Fibroblast of skin of right biceps (primary cell): ENCODE data around the gene TKT.
"Not testable (repeated sequence)": the region's sequence is repeated elsewhere in the genome, so short reads cannot be mapped to it uniquely, and the experiment has no call there.

ENCODE experiments used
- DNase-seq: peaks from one replicate; pipeline ENCODE4 v3.0.0-alpha.2; 2013

TKT gene, protein sequence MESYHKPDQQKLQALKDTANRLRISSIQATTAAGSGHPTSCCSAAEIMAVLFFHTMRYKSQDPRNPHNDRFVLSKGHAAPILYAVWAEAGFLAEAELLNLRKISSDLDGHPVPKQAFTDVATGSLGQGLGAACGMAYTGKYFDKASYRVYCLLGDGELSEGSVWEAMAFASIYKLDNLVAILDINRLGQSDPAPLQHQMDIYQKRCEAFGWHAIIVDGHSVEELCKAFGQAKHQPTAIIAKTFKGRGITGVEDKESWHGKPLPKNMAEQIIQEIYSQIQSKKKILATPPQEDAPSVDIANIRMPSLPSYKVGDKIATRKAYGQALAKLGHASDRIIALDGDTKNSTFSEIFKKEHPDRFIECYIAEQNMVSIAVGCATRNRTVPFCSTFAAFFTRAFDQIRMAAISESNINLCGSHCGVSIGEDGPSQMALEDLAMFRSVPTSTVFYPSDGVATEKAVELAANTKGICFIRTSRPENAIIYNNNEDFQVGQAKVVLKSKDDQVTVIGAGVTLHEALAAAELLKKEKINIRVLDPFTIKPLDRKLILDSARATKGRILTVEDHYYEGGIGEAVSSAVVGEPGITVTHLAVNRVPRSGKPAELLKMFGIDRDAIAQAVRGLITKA

DNA sequence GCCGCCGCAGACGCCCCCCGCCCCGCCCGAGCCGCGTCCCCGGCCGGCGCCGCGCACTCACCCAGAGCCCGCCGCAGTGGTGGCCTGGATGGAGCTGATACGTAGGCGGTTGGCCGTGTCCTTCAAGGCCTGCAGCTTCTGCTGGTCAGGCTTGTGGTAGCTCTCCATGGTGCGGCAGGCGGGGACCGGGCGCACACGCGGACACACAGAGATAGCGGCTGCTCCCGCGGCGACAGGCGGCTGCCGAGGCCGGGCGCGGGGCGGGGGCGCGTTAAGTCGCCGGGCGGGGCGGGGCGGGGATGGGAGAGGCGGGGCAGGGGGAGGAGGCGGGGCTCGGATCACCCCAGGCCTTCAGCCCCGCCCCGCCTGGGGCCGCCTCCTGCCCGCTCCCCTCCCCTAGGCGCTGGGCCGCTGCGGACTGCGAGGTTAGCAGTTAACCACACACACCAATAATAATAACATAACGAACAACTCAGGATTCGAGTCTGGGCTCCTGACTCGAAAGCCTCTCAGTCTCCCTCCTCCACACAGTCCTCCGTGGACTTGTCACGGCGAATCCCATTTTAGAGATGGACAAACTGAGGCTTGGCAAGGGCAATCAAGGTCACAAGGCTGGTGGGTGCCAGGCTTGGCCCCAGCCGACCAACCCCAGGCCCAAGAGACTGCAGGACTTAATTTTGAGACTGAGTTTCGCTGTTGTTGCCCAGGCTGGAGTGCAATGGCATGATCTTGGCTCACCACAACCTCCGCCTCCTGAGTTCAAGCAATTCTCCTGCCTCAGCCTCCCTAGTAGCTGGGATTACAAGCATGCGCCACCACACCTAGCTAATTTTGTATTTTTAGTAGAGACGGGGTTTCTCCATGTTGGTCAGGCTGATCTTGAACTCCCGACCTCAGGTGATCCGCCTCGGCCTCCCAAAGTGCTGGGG is at the start of gene TKT:
Gene TKT (minus strand): TSS at position 248 of the 929 bp plus-strand sequence. CDS start 80 bp downstream, at position 168.
- DNase-seq, result peak; percentile 87

DNA sequence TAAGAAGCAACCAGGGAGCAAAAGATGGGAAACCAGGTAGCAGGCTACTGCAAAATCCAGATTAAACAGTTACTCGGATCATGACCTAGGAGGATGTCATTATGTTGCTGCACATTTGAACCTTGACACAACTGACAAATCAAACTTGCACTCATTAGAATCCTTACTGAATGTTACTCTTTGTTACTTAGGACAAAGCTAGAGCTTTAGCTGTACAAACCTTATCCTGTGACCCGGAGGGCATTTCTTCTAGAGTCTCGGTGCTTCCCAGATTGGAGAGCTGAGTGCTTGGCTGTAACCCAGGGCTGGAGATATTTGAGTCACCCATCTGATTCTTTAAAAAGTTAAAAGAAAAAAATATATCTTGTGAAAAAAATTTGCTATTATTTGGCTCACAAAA is 48.1 kb upstream of the TKT start:
- no peak for DNase-seq

DNA sequence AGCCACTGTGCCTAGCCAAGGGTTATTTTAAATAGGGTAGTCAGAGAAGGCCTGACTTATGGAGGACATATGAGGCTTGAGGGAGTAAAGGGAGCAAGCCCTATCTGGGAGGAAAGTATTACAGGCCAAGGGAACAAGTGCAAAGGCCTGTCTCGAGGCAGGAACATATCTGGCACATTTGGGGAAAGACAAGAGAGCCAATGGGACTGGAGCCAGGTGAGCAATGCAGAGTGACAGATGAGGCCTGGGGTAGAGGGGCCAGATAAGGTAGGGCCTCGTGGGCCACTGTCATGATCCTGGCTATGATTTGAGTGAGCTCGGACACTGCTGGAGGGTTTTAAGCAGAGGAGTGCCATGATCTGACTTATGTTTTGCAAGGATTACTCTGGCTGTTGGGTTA is 47.7 kb upstream of the TKT start:
- DNase-seq, result no peak

- DNase-seq, result no peak
These were observed 45.0 kb upstream of the TKT start for GRCh38 chr3:53300826-53301225.

DNA sequence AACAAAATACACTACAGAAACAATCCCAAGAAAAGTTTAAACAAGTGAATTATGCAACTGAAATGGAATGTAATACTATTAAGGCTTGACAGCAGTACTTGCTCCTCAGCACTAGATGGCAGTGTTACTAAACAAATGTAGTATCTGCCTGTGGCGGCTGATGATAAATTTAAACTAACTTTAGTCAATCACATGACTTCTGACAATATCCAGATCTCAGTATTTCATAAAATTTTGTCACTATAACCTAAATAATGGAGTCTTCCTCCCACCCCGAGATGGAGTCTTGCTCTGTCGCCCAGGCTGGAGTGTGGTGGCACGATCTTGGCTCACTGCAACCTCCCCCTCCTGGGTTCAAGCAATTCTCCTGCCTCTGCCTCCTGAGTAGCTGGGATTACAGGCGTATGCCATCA is 43.8 kb upstream of the TKT start:
- DNase-seq, result peak; percentile 54

DNA sequence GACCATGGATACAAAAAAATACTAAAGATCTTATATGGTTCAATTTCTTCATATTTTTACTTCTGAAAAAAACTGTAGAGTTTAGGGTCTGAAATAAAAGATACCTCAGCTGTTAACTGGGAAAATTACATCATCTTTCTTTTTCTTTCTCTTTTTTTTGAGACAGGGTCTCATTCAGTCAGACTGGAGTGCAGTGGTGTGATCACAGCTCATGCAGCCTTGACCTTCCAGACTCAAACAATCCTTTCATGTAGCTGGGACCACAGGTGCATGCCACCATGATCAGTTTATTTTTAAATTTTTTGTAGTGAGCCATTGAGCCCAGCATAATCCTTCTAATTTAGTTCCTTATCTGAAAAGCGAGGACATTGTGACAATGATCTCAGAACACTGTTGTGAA is 39.6 kb upstream of the TKT start:
- DNase-seq, result no peak

- DNase-seq, result no peak
These were observed 38.0 kb upstream of the TKT start for GRCh38 chr3:53293867-53294266.

DNA sequence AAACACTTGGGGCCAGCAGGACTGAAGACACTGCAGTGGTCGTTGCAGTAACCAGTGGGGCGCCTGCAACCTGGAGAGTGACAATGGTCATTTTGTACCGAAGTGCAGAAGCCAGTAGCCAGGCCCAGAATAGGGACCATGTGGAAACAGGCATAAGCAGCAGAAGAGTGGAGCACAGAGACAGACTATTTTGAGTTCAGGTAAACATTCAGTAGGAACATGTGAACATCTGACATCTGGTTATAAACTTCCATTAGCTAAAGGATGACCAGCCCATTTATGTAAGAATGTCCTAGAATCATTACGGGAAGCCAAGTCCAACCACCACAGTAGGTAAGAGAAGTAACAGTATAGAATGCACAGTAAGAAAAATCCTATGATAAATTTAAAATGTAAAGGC is 32.4 kb upstream of the TKT start:
- DNase-seq, result no peak

DNA sequence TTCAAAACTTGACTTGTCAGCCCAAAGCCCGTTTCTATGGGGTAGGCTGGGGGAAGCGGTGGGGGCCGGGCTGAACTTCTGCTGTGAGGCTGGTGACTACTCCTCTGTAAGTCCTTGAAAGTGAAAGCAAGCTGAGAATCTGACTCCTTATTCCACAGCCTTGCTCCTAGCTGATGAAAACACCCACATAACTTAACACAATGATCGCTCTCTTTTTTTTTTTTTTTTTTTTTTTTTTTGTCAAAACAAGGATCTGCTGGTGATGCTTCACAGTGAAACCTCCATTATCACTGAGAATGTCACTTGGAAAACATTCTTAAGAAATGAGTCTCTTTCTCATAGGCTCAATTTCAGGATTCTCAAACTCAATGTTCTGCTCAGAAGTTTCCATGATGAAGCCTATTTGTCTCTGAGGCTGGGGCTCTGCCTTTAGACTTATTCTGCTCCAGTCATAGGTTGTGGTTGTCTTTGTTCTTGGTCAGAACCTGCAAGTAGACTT is 31.4 kb upstream of the TKT start:
- DNase-seq, result peak; percentile 36

- no peak for DNase-seq
These were observed 30.9 kb upstream of the TKT start for GRCh38 chr3:53286727-53287126.

DNA sequence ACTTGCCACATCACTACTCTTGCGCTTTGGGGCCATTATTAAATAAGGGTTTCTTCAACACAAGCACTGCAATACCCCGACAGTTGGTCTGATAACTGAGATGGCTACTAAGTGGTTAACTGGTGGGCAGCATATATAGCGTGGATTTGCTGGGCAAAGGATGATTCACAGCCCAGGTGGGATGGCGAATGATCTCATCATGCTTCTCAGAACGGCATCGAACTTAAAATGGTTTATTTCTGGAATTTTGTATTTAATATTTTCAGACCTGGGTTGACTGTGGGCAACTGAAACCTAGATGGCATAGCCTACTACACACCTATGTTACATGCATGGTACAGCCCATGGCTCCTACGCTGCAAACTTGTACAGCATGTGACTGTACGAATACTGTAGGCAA is 26.8 kb upstream of the TKT start:
- DNase-seq, result no peak

DNA sequence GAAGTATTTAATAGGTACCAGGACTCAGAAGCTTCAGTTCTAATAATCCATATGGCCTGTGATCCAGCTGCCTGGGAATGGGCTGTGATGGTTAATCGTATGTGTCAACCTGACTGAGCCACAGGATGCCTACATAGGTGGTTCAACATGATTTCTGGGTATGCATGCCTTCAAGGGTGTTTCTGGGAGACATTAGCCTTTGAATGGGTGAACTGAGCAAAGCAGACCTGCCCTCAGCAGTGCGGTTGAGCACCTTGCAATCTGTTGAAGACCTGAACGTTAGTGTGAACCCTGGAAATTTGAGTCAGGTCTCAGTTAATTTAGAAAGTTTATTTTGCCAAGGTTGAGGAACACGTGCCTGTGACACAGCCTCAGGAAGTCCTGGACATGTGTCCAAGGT is 22.8 kb upstream of the TKT start:
- no peak for DNase-seq

- no peak for DNase-seq
These were observed 19.2 kb upstream of the TKT start for GRCh38 chr3:53274938-53275605.

- no peak for DNase-seq
These were observed 17.4 kb upstream of the TKT start for GRCh38 chr3:53273146-53273670.

DNA sequence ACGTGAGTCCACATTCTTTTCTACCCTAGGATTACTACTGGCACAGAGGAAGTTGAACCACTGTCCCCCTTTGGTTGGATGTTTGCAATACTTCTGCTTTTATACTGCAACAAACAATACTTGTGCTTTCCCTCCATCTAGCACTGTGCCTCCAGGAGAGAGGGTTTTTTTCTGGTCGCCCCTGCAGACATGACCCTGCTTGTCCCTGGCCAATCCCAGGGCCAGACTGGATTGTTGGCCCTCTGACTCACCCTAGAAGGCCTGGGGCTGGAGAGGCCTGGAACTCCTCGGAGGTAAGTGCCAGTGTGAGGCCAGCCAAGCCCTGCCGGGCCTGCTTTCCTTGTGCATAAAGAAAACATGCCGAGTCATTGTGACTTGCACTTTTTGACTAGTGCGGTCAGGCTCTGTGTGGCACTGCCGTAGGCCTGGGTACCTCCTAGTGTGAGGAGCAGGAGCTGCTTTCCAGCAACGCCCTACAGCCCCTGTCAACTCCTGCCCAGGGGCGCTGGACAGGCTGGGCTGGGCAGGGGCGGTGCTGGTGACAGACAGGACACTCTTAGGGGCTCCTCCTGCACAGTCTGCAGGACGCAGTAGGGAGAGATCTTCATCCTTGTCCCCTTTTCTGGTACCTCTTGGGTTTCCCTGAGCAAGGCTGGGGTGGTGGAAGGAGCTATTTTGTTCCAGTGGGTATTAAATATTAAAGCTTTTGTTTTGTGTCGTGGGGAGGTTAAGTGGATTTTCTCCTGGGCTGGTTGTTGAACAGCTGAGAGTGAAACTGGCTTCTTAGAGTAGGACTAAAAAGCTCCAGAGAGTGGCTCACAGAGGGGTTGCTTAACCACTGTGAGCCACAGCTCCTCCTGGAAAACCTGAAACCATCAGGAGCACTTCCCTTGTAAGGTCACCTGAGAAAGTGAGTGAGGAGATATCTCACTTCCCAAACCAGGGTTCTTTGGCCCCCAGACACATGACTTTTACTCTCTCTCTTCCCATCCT is 14.4 kb upstream of the TKT start:
- peak; percentile 94 for DNase-seq

GRCh38 chr3:53269193-53269592 is 13.4 kb upstream of the TKT start:
- DNase-seq, result not testable (repeated sequence)

- no peak for DNase-seq
These were observed 11.9 kb upstream of the TKT start for GRCh38 chr3:53267766-53268165.

DNA sequence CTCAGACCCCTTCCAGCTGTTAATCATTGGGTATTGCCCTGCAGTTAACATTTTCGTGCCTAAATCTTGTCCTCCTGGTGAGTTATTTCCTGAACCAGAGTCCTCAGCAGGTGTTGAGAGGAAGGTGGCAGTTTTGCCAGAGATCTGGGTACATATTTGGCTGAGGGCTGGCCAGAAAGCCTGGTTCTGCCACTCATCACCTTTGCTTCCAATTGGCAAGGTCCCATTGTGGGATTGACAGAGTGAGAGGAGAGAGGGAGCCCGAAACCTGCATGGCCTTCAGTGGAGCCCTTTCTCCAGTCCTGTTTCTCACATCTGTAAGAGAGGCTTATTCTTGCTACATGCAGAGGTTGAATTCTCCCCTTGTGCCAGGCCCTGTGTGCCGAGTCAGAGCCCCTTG is 8.9 kb upstream of the TKT start:
- DNase-seq, result no peak

GRCh38 chr3:53263907-53264306 is 8.1 kb upstream of the TKT start:
- DNase-seq, result no peak

DNA sequence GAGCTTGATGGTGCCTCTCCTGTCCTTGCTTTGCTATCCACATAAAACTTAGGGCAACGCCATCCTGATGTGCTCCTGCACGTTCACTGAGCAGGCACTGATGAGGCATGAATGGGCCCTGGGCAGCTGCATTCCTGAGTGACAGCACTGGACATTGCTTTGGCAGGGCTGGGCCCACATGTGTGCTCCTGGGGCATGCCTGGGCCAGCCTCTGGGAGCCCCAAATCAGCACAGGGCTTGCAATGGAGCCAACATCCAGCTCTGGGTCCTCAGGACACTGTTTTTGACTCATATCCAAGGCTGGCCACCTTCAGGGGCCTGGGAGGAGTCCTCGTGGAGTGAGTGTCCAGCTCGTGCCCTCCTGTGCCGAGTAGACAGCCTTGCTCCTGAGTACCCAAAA is 5.9 kb upstream of the TKT start:
- no peak for DNase-seq

DNA sequence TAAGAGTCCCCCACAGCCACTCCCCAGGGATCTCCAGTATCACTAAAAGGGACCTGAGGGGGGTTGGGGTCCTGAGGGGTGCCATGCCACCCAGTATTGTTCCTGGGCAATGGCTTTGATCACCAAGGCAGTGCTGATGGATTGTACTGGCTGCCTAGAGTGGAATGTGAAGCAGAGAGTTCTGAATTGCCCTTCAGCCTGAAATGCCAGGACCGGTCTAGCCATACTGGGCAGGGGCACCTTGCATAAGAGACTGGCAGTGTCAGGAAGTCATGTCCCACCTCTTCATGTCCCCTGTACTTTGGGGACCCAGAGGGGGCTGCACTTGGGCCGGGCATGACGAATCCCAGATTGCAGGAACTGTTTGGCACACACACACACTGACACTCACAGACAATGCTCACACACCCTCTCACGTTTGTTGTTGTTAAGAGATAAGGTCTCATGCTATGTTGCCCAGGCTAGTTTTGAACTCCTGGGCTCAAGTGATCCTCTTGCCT is 4.5 kb upstream of the TKT start:
- no peak for DNase-seq
